SK-N-SH (cell line): Measurements from ENCODE around the gene UST.

Experiments
- CTCF ChIP-seq: fragments of 200-600 bp; sonication (generic); IDR thresholded peaks from 2 replicates; pipeline ENCODE4 v1.6.1; 2017; ENCODE audit warnings: antibody characterized with exemption, mild to moderate bottlenecking, moderate library complexity
- EP300 ChIP-seq, 2 experiments: IDR thresholded peaks; 2 replicates each; pipeline versions ENCODE4 v1.4.0 to v1.6.1; 2012; ENCODE audit warnings: borderline replicate concordance in 1 of 2, low read depth in 1 of 2, low read length in 1 of 2
- IRF3 ChIP-seq: fragments of 150-350 bp; IDR thresholded peaks from 2 replicates; pipeline ENCODE4 v1.6.1; 2016; ENCODE audit warnings: mild to moderate bottlenecking, low read depth, low read length
- NFIC ChIP-seq: IDR thresholded peaks from 2 replicates; pipeline ENCODE4 v1.4.0; 2012; ENCODE audit warnings: borderline replicate concordance
- RAD21 ChIP-seq: IDR thresholded peaks from 2 replicates; pipeline ENCODE4 v1.6.1; 2012; ENCODE audit warnings: mild to moderate bottlenecking, low read length
- RFX5 ChIP-seq: IDR thresholded peaks from 2 replicates; pipeline ENCODE4 v1.6.1; 2012; ENCODE audit warnings: mild to moderate bottlenecking, improper control_type of control experiment, low read length
- SIN3A ChIP-seq: IDR thresholded peaks from 2 replicates; pipeline ENCODE4 v1.6.1; 2012; ENCODE audit warnings: low read depth, mild to moderate bottlenecking, low read length, moderate library complexity, borderline replicate concordance

- TF ChIP-seq CTCF (no peak), EP300 (IDR thresholded peaks at IDR 0.05; ENCODE audit: borderline replicate concordance in 1 of 2, low read depth in 1 of 2, low read length in 1 of 2) (no peak), NFIC (no peak), SIN3A (no peak), RFX5 (no peak), RAD21 (no peak), IRF3 (no peak)
These were observed 331.5 kb downstream of the UST start for GRCh38 chr6:149078211-149078782.
